ENCODE data around the gene CLDN16.

The CLDN16 gene

DNA sequence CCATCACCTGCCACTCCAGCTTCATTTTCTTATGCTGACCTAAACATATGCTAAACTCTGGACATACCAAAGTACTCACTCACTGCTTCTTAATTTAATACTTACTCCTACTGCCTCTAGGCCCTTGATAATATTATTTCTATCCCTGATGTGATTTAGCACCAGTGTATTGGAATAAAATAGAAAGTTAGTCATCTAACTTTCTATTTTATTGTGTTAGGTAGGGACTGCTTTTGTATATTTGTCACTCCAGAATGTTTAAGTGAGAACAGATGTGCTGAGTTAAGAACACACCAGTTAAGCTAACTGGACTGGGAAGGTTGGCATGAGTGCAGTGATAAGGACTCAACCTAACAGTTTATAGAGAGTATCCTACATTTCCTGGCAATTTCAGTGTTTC, 6.5 kb upstream of the CLDN16 start:
- no peak for DNase-seq

DNA sequence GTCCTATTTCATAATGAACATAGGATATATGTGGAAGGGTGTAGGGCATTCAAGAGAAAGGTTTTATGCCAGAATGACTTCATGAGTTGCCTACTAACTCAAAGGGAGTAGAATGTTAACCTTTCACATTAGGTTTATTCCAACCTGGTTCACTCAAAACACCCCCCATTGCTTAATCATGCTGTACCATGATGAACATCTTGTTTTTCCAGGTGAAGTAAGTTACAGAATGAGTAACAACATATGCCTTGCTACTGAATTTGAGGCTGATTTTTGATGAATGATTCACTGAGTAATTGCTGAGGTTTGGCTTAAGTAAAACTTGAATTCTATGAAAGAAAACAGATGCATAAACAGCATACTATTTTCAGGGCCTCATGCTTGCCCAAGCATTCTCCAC, 5.9 kb upstream of the CLDN16 start:
- no peak for DNase-seq

DNA sequence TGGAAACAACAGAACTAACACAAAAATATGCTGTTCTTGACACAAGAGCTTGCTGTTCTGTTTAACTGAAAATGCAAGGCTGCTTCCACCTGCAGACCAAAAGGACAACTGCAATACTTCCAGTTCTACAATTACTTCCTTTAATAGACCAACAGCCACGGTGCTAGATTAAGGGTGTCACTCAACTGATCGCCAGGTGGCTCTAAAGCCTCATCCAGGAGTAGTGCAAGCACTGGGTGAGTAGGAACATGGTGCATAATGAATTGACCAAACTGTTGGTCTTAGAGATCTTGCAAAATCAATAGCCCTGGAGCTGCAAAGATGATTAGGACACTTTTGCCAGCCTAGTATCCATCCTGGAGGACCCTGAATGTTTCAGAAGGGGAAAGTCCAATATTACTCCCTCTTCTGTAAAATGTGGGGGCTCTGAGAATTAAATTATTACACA, 3.6 kb upstream of the CLDN16 start:
- no peak for DNase-seq

DNA sequence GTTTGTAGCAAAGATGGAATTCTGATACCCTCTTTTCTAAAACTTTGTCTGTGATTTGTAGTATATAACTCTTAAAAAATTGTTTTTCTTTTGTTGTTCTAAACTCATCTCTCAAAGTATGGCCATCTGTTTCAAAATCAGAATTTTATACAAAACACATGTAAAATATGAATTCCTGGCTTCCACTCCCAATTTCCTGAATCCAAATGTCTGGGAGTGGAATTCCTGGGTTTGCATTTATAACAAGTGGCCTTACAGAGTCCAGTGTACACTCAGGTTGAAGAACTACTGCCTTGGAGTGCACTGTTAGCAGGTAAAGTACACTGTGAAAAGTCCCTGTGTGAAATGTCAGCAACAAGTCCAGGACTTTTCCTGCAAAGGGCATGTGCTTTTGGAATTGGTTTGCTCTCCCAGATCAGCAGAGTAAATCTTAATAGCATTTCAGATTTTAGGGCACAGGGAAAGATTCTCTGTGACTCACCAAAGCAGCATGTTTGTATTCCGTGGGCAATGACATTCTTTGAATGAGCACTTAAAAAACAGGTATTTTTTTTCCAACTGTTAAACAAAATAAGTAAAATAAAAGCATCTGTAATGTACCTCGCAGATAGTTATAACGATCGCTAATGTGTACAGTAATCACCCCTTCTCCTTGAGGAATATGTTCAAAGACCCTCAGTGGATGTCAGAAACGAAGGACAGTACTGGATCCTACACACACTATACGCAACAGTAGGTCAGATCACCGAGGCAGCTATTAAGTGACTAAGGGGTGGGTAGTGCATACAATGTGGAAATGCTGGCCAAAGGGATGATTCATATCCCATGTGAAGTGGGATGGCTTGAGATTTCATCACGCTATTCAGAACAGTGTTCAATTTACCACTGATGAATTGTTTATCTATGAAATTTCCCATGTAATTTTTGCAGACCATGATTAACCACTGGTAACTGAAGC, 2.0 kb upstream of the CLDN16 start:
- DNase-seq: no peak

DNA sequence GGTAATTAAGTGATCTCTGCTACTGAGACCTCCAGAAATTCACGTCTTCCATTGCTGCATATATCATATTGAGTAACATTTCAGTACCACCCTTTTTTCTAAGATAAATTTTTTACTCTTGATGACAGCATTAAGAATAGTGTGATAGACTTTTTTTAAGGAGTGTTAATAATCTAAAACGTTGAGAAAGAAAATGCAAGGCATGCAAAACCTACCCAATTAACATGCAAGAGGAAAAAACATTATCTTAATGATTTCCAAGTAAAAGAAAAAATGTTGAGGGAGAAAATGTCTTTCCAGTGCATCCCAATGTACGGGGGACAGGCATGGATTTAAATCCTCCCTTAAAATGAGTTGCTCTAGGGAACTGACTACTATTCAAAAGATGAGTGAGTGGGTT, 740 bp downstream of the CLDN16 start:
- no peak for DNase-seq

DNA sequence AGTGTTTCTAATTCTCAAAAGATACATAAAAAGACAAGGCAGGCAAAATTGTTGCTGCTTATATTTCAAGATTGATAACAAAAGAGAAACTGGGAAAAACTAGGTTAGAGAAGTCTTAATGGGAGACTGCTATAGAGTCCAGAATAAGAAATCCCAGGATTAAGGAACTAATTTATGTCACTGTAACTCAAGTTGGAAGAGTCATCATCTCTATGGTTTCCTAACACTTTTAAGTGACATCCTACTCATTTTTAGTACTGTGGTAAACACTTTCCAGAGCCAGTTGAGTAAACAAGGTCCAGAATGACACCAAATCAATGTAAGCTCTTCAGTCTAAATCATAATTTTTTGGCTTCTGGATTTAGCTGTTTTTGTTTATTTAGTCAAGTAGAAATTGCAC, 8.0 kb downstream of the CLDN16 start:
- DNase-seq: no peak

DNA sequence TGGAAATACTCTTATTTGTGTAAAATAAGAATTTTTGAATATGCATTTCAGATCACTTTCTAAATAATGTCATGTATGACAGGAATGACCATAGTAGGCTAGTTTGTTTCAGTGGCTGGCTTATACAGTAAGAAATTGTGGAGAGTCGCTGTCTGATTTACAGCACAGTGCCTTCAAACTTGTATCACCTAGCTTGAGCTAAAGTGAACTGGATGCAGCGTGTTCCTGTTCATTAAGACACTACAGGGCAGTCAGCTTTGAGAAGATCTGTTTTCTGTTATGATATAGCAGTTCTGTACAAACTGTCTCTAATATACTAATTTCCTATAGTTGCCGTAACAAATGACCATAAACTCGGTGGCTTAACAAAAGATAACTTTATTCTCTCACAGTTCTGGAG, 9.9 kb downstream of the CLDN16 start:
- no peak for DNase-seq

DNA sequence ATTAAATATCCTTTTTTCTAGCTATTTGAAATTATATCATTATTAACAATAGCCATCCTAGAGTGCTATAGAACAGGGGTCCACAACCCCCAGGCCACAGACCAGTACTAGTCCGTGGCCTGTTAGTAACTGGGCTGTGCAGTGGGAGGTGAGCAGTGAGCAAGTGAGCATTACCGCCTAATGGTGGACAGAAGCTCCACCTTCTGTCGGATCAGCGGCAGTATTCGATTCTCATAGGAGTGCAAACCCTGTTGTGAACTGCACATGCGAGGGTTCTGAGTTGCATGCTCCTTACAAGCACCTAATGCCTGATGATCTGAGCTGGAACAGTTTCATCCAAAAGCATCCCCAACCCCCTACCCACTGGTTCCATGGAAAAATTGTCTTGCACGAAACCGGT, 11.7 kb downstream of the CLDN16 start:
- DNase-seq: no peak

DNA sequence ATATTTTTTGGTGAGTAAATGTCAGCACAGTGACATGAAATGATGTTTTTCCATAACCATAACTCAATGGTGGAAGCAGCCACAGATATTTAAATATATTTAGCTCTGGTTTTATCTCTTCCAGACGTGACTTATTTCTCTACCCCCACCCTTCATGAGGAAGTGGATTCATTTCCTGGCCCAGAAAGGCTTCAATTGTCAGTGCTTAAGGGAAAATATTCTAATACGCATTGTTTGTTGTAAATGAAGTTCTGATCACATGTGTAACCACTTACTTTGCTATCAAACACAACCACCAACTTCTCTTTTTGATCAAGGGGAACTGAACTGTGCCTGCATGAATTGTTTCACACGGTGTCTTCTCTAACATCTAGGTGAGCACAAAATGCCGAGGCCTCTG, 14.0 kb downstream of the CLDN16 start:
- no peak for DNase-seq

DNA sequence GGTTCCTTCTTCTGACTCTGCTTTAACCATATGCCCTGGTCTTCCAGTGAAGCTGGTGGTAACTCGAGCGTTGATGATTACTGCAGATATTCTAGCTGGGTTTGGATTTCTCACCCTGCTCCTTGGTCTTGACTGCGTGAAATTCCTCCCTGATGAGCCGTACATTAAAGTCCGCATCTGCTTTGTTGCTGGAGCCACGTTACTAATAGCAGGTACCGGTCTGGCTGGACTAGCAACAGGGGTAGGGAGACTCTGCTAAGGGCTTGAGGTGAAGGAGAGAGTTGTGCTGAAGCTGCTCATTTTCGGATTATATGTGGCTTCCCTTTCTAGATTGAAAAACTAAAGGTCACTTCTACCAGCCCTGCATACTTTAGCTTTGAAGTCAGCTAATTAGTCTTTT, 16.8 kb downstream of the CLDN16 start:
- no peak for DNase-seq

DNA sequence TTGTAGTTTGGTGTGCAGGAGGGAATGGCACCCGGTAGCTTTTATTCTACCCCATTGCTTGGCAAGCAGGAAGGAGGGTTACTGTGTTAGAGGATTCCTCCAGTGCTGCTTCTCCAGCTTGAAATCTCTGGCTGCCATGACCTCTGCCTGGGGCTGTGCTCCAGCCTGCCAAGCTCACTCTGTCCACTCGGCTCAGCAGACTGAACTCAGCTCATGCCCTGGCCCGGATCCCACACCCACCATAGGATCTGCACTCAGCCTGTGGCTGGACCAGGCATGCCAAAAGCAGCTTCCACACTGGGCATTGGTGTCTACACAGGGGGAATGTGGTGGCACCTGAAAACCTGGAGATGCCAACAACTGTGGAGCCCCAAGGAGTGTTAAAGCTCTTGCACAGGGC, 26.3 kb downstream of the CLDN16 start:
- no peak for DNase-seq

DNA sequence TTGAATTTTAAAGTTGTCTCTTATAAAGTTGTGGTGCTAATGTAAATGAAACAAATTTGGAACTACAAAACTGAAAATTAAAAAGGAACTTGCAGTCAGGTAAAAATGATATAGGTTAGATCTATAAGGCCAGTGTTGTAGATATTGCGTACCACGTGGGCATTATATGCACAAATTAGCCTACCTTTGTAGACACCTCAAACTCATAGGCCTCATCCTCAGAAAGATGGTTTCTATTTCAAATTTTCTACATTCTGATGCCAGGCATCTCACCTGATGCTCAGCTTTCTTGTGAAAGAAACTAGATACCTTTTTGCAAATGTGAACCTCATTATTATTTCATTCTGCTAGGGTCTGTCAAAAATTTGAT, 36.1 kb downstream of the CLDN16 start:
- no peak for DNase-seq

DNA sequence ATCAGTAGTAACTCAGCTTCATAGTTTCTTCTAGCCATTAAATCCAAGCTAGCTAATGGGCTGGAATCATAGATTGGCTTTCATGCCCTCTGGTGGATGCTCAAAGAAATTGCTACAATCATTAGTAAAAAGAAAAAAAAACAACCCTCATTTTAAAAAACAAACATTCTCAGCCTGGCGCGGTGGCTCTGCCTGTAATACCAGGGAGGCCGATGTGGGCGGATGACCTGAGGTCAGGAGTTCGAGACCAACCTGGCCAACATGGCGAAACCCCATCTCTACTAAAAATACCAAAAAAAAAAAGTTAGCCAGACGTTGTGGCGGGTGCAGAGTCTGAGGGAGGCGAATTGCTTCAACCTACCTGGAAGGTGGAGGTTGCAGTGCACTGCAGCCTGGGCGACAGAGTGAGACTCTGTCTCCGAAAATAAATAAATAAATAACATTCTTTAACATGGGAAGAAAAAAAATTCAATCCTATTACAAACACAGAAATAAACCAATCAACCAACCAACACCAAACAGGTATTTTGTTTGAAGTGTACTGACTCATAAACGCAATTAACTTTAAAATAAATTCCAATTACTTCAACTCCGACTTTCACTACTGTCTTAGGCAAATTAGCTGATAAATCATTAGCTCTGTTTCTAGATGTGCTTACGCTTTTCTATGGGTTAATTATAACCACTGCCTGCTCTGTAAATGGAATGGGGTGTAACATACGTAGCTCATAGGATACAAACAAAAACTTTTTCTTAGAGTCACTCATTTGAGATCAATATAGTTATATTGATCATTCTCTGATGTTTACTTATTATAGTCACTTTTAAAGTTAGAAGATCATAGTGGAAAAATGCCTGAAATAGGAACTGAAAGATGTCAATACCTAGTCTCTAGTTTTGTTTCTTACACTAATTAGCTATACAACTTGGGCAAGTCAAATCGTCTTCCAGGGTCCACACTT, 36.8 kb downstream of the CLDN16 start:
- peak; percentile 61 for DNase-seq

DNA sequence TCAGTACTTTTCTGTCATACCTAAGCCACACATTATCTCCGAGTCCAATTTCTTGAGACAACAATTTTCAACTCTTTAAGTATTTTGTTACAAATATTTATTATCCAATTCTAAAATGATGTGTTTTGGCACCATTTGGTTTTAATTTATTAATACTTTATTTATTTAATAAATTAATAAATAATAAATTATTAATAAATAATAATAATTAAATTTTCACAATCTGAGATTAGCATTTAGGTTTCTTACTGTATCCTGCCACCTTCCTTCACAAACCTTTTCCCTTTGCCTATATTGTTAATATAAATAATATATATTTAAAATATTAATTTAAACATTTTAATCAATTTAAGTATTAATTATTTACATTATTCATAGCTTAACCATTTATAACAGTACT, 37.9 kb downstream of the CLDN16 start:
- DNase-seq: no peak

DNA sequence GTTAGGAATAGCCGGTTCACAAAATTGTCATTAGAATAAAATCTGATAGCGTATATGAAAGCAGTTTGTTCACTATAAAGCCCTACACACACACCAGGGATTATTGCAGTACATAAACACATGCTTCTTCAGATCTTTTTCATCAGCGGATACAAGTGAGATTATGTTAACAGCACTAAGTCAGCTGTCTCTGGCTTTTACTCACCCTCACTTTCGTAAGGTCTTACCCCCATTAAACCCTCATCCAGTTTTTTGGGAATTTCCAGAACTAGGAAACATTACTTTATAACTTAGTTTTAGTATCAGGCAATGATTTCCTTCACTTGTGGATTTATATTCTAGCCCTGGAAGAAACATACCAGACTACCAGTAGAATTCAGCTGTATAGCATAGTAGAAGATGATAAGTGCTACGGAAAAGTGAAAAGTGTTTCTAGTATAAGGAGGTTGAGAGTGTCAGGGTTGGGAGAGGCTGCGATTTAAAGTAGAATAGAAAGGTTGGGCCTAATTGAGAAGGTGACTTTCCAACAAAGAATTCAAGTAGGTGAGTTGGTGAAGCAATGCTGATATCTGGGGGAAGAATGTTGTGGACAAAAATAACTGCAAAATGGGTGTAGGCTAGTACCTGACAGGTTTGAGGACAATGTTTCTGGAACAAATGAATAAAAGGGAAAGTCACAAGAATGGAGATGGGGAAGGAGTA, 39.0 kb downstream of the CLDN16 start:
- no peak for DNase-seq

DNA sequence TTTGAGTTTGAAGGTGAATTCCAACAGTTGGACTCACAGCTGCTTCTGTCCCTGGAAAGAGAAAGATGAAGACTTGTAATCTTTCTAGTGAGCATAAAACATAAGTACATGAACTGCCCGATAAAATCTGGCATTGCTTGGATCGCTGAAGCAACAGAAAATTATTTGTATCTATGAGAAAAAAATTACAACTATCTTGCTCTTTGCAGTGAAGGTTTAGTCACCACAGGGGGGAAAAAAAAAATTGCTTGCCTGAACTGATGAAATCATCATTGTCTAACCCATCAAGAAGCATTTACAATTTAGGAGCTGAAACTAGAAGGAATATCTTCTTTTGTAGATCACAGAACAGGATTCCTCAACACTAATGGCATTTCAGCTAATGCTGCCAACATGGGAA, 41.7 kb downstream of the CLDN16 start:
- no peak for DNase-seq

DNA sequence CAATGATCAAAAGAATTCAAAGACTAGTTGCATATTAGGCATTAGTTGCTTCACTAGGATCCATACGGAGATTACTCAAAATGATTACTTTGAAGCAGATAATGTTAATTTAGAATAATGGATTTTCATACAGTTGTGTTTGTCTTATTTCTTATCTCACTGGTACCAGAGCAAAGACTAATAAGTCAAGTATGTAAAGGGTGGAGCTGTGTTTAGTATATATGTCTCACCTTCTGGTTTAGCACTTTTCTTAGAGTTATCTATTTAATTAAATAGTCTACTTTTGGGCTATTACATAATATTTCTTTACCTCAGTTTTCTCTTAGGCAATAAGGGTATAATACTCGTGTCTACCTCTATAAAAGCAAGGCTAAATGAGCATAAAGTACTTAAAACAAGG, 42.9 kb downstream of the CLDN16 start:
- no peak for DNase-seq

DNA sequence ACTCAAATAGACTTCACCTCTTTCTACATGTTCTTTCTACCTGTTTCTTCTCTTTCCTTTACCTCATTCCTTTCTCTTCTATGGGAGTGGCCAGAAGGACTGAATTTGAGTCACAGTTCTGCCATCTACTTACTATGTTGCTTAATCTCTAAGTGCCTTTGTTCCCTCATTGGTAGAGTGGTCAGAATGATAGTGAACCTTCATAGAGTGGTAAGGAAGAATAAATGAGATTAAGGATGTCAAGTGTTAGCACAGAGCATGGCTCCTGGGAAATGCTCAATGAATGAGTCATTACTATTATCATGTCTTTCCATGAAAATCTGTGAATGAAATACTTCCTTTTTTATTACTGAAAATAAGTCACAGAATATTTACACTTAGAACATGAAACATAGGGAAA, 44.3 kb downstream of the CLDN16 start:
- DNase-seq: no peak

DNA sequence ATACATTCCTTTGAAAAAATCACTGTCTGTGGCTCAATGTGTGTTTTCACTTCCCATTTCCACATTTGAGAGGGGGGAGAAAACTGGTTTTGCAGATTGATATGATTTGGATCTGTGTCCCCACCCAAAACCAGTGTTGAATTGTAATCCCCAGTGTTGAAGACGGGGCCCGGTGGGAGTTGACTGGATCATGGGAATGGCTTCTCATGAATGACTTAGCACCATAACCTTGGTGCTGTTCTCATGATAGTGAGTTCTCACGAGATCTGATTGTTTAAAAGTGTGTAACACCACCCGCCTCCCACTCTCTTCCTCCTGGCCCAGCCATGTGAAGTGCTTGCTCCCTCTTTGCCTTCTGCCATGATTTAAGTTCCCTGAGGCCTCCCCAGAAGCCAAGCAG, 45.7 kb downstream of the CLDN16 start:
- no peak for DNase-seq

DNA sequence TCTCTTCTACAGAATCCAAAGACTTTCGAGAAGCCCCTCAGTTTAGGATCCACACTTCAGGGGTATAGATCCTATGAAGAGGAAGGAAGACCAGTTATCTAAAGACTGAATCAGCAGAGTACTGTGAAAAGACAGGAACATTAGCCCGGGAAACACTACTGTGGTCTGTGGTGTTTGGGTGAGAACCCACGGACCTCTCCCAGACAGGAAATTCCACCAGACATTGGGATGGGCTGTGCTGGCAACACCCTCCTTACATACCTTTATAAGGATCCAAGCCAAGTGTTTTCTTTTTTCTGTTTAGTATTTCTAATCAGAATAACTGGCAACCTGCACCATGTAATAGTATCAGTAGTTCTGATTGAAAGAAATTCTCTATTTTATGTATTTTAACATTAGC, 47.7 kb downstream of the CLDN16 start:
- no peak for DNase-seq

DNA sequence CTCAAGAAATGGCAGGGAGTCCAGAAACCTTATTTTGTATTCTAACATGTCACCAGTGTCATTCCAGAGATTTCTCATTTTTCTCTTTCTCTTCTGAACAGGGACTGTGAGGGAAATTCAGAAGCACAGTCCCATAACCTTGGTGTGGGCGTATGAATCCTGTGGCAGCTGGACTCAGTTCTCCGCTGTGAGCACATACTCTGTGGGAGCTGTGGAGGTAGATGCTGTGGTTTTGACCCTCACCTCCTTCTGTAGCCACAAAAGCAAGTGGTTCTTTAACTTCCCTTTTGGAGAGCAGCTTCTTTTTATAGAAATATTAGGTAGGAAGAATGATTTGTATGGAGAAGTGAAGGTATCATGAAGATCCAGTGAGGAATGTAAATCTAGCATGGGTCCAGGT, 48.4 kb downstream of the CLDN16 start:
- DNase-seq: no peak

DNA sequence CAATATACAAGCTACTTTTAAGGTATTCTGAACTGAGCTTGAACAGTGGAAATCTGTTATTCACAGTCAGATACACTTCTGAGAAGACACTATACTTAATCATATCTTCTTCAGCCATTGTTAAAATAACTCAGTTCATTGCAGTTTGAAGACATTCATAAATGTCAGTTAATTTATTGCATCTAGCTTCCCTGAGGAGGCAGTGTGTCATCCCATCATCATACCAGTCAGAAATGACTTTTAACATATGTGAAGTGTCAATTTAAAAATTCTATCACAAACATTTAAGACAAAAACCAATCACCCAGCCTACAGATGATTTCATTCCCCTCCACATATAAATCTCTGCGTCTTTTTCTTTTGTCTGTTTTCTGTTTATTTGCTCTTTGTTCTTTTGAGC, 54.3 kb downstream of the CLDN16 start:
- no peak for DNase-seq

DNA sequence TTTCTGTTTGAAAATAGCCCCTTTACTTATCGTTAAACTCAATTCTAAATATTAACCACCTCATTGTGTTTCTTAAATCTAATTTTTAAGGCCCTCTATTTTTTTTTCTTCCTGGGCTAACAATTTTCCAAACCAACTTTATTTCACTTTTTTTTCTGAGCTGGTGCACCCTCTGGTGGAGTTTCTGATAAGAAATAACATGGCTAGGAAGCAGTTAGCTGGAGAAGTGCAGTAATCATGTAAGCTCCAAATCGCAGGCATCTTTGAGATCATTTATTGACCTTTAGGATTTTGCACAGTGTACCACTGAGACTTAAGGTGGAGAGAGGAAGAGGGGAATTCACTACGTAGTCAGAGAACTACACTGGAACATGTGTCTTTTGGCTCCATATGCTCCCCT, 55.3 kb downstream of the CLDN16 start:
- no peak for DNase-seq
